HG03460 (cell line): Measurements from ENCODE around the gene FAM221B.

Experiments used
- ATAC-seq: cut with Tn5 transposase; IDR thresholded peaks from one replicate; pipeline ENCODE4 v1.9.1; 2021; ENCODE audit not compliant: unreplicated experiment

The FAM221B gene

GRCh38 chr9:35847792-35848572 is 19.4 kb upstream of the FAM221B start:
- ATAC-seq: peak; percentile 93

DNA sequence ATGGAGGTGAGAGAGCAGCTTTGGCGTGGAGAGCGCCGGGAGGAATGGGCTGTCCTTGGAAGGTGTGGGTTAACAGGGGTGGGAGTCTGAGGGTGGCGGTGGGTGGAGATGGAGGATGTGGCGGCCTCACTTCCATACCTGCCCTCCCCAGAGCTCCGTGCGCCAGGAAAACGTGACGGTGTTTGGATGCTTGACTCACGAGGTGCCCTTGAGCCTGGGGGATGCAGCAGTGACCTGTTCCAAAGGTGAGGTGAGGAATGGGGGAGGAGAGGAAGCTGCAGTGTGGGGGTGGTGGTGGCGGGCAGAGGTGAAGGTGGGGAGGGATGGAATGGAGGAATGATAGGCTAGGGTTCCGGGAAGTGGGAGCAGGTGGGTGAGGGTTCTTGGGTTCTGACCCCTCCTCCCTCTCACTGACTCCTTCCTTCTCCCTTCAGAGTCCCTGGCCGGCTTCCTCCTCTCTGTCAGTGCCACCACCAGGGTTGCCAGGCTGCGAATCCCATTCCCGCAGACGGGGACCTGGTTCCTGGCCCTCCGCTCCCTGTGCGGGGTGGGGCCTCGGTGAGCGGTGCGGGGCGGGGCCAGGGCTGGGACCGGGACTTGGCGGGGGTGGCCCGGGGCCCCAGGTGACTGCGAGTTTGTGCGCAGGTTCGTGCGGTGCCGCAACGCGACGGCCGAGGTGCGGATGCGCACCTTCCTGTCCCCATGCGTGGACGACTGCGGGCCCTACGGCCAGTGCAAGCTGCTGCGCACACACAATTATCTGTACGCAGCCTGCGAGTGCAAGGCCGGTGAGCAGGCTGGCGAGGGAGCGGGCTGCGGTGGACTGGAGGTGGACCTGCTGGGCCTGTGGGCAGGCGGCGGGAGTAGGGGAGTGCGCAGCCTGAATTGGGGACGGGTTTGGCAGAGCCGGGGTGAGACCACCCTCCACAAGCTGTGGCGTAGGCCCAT is 17.6 kb upstream of the FAM221B start:
- no peak for ATAC-seq

DNA sequence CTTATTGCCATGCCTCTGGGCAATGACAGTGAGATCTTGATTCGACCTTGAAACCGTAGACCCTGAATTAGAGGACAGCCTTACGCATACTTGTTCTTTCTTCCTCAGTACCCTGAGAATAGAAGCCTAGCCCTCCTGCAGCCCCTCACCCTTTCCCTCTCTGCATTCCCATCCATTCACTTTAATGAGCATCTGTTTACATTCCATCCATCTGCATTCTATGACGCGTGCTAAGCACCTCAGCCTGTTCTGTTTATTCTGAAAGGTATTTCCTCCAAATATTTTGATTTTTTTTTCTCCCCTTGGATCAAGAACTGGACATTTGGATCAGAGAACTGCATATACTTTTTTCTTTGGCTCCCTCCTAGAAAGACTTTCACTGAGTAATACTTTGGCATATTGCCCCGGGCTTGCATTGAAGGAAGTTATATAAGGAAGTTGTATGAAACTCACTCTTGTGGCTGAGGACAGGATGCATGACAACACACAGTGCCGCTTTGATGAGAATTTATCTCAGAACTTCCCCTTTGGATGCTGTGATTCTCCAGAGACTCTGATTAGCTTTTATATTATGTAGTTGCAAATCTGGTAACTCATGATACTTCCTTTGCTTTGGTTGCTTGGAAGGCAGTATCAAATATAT is 16.2 kb upstream of the FAM221B start:
- no peak for ATAC-seq

DNA sequence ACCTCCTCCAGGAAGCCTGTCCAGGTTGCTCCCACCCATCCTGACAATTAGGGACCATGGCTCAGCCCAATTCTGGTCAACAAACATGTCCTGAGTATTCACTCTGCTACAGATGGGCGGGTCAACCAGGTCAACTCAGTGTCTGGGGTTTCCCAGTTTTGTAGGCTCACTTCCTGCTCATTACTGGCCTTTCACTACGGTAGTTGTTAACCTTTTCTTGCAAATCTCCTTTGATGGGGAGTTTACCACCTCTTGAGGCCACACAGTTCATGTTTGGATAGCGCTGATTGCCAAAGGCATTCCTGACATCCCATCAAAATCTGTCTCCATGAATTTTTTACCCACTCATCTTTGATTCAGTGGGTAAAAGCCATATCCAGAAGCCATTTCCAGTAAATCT is 14.3 kb upstream of the FAM221B start:
- ATAC-seq: peak; percentile 71

DNA sequence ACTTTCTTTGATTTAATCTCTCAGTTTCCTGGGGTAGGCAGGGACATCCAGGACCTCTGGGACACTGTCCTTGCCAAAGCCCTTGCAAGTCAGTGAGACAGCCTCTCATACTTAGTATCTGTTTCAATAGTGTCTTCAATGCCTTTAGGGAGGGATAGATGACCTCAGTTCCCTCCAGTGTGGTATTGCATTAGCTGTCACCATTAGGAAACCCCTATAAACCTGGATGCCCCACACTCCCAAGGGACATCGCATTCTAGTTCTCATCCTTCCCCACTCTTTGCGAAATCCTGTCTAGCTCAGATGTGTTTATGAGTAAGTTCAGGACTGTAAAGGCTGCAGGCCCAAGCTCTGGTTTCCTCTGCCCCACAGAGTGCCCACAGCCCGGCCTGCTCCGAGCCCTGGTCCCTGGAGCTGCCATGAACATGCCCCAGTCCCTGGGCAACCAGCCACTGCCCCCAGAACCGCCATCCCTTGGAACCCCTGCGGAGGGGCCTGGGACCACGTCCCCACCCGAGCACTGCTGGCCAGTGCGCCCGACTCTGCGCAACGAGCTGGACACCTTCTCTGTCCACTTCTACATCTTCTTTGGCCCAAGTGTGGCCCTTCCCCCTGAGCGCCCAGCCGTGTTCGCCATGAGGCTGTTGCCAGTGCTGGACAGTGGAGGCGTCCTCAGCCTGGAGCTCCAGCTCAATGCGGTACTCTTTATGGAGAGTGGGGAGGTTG is 13.7 kb upstream of the FAM221B start:
- no peak for ATAC-seq

DNA sequence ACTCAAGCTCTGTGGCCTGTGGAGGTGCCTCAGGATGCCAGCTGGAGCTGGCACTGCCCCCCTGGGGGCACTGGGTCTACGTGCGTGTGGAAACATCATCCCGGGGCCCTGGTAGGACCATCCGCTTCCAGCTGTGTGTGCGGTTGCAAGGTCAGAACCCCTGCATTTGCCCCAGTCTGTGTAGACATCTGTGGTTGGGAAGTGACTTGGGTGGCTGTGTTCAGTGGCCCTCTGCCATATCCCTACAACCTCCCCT is 13.0 kb upstream of the FAM221B start:
- no peak for ATAC-seq

- no peak for ATAC-seq
Measured at GRCh38 chr9:35840881-35841644, 12.5 kb upstream of the FAM221B start.

- ATAC-seq: no peak
Measured at GRCh38 chr9:35839926-35840325, 11.4 kb upstream of the FAM221B start.

DNA sequence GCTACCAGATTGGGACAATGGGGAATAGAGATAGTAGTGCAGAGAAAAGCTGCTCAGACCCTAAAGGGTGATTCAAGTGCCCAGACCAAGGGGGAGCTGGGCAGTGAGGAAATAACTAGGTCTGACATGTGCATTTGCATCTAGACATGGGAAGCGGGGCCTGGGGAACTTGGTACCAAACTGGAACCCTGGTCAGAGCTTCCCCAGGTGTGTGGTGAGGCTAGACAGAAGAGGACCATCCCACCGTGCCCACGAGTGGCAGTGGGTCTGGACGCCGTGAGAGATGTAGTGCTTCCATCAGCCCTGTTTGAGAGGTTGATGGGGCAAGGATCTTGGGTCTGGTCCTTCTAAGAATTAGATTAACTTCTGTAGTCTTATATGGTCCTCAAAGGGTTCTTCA is 8.1 kb upstream of the FAM221B start:
- ATAC-seq: no peak

DNA sequence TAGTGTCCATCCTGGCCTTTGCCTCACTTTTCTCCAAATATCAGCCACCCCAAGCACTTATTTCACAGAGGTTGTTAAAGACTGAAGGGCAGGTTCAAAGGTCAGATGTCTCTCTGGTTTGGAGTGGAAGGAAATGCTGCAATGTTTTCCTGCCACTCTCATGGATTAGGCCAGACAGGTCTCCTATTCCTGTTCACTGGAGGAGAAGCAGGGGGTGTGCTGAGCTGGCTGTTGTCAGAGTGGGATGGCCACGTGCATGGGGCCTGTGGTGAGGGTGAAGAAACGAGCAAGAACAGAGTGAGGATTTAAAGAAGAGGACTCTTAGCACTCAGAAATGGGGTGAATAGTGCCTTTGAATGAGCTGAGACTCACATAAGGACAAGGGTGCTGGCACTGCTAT is 7.2 kb upstream of the FAM221B start:
- ATAC-seq: no peak

DNA sequence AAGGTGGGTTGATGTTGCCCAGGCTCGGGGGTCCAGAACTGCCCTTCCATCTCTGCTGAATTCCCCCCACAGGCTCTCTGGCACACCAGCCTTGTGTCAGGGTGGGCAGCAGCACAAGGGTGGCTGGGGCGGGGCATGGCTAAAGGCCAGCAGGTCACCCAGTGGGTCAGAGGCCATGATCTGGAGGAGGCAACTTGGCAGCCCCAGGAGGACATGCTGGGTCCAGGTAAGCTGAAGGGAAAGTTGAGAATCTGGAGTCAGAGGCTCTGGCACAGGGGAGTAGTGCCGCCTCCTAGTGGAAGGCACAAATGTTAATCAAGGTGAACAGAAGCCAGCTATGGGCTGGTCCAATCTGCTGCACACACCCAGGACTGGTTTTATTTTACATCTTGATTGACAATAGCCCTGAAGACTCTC is 6.7 kb upstream of the FAM221B start:
- no peak for ATAC-seq

- no peak for ATAC-seq
Measured at GRCh38 chr9:35834260-35835215, 6.0 kb upstream of the FAM221B start.

- ATAC-seq: no peak
Measured at GRCh38 chr9:35832814-35833213, 4.3 kb upstream of the FAM221B start.

DNA sequence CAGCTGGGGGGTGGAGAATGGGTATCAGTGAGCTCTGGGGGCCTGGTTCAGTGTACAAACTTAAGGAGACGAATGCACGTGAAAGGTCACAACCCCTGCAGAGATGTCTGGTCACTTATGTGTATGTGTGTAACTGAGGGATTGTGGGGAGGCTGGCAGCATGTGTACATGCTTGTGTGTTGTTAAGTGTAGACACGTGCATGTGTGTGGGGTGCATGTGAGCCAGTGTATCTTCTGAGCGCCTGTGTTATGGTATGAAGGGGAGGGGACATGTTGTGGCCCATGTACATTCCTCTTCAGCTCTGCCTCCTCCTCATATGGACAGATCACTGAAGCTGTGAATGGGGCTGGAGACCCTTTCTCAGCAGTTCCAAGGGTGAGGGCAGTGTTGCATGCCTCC is 2.5 kb upstream of the FAM221B start:
- ATAC-seq: no peak

DNA sequence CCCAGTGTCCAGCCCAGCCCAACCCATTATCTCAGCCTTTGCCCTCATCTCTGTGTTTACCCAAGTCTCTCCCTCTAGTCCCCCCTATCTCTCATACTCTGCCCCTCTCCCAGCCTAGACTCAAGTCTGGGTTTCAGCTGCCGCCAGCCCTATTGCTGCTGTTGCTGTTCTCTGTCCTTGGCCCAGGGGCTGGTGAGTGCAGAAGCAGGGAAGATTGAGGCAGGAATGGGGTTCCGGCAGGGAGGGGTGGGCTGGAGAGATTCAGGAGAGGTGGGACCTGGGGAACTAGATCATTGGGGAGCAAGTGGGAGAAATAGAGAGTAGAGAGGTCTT is 1.2 kb upstream of the FAM221B start:
- ATAC-seq: no peak

DNA sequence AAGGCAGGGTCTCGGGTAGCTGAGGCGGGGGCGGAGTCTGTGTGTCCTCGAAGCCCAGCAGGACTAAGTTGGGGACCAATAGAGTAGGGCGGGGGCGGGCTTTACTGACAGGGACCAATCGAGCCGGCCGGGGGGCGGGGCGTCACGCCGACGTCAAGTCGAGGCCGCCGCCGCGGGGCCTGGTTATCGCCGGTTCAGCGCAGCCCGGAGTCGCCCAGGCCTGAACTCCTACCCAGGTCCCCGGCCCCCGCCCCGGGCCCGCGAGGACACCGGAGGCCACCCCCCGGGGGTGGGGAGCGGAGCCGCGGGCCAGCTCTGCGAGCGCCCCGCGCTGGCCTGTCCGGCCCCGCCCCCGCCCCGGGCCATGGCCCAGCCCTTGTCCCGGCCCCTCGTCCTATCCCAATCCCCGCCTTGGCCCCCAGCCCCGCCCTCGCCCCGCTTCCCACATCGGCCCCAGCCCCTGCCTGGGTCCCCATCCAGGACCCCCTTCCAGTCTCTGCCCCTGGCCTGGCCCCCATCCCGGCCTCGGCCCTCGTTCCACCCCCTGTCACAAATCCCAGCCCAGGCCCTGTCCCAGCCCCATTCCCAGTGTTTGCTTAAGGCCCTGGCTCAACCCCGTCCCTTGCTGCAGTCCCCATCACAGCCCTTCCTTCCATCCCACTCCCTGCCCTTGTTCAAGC is 692 bp upstream of the FAM221B start, which contains the start of gene TMEM8B:
TSS of gene TMEM8B (plus strand) at position 145 of the 680 bp plus-strand sequence. CDS start at position 365, 220 bp downstream.
- peak; percentile 72 for ATAC-seq

DNA sequence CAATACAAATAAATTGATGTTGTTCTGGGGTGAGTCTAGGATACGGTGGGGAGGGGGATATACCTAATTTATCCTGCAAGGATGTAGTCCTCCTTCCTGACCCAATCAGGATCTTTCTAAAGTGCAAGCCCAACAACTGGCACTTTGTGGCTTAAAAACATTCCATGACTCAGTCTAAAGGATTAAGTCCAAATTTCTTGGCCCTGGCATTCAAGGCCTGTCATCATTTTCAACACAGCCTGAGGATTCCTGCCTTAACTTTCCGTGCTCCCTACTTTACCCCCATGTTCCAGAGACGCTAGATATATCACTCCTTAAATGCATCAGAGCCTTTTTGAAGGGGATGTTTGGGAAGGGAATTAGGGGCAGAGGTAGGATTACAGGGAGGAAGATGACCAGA is 1.0 kb downstream of the FAM221B start:
- no peak for ATAC-seq

DNA sequence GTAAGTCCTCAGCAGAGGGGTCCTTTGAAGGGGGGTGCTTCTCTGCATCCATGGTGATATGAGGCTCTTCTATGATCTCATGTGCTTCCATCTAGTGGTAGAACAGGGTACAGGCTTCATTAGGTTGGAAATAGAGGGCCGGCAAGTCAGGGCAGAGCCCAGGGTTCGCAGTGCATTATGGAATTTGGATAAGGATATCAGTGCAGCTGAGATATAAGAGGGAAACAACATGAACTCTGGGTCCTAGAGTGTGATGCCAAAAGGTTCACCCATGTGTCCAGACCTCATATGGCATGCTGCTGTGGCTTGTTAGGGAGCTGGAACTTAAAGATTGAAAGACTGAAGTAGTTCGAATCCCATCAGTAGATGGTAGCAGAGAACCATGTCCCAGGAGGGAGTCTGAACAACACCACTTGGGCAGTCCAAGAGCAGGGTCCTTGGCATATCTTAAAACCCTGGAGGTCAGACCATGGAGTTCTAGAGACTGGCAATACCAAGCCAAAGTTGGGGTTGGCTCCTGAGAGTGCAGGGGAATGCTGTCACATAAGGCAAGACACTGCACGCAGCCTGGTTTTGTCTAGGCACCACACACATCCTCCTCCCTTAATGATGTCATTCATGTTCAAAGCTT is 2.3 kb downstream of the FAM221B start:
- ATAC-seq: peak; percentile 48
